Gastroesophageal sphincter (tissue), 4 donors: ENCODE measurements around the gene KRTAP5-1. TPM values are rescaled to one million over a fixed set of nuclear protein-coding genes. Genes with fewer than 3 reads are reported as not detected.

Source experiments
- ATAC-seq: fragments of 150-250 bp; one replicate; pipeline ENCODE4 v1.9.1; 2016; ENCODE audit warnings: mild to moderate bottlenecking, moderate library complexity
- H3K27ac ChIP-seq, 4 donors: fragments of 200-600 bp; sonication (generic) in 3 of 4; 1 replicate in 3 of 4; 2 replicates in 1 of 4; pipeline ENCODE4 v1.5.1; 2016 to 2019
- H3K27me3 ChIP-seq: fragments of 200-600 bp; sonication (generic); one replicate; pipeline ENCODE4 v1.5.1; 2019
- H3K36me3 ChIP-seq, 2 donors: fragments of 200-600 bp; sonication (generic); one replicate each; pipeline ENCODE4 v1.5.1; 2019; ENCODE audit warnings: control low read depth in 1 of 2
- H3K4me1 ChIP-seq, 3 donors: fragments of 200-600 bp; sonication (generic); 1 replicate in 2 of 3; 2 replicates in 1 of 3; pipeline ENCODE4 v1.5.1; 2016 to 2019; ENCODE audit warnings: control low read depth in 2 of 3
- H3K4me3 ChIP-seq, 2 donors: fragments of 200-600 bp; sonication (generic); one replicate each; pipeline ENCODE4 v1.5.1; 2019; ENCODE audit warnings: mild to moderate bottlenecking in 1 of 2, moderate library complexity in 1 of 2
- H3K9me3 ChIP-seq, 3 donors: fragments of 200-600 bp; sonication (generic); one replicate each; pipeline ENCODE4 v1.5.1; 2017 to 2019; ENCODE audit warnings: control low read depth in 2 of 3
- CTCF ChIP-seq, 4 experiments: fragments of 200-600 bp in 2 of 4; fragments of 450-650 bp in 2 of 4; sonication (generic) in 1 of 4; IDR thresholded peaks; one replicate each; pipeline ENCODE4 v1.5.1; 2017 to 2019; ENCODE audit warnings: antibody characterized with exemption in 4 of 4, mild to moderate bottlenecking in 2 of 4, moderate library complexity in 2 of 4
- EP300 ChIP-seq: sonication (generic); formaldehyde crosslinking; IDR thresholded peaks from one replicate; pipeline ENCODE4 v1.6.1; 2017; ENCODE audit warnings: antibody characterized with exemption, mild to moderate bottlenecking
- POLR2A ChIP-seq, 2 donors: fragments of 450-650 bp; IDR thresholded peaks; one replicate each; pipeline ENCODE4 v1.6.1; 2017; ENCODE audit warnings: antibody characterized with exemption in 2 of 2, mild to moderate bottlenecking in 2 of 2, moderate library complexity in 1 of 2
- POLR2AphosphoS5 ChIP-seq: sonication (generic); formaldehyde crosslinking; IDR thresholded peaks from one replicate; pipeline ENCODE4 v1.6.1; 2017; ENCODE audit warnings: antibody characterized with exemption
- WGBS, 2 donors: methylation state at CpG; one replicate each; pipeline ENCODE4 v1.1.5; 2018; ENCODE audit warnings: low coverage in 1 of 2; 5-methylcytosine and 5-hydroxymethylcytosine counted together
- total RNA-seq, 4 donors: library from RNA; depleted of rRNA; stranded (reverse); fragments of >200 nt; gene quantifications; one replicate each; pipeline ENCODE4 v1.1.0, GENCODE V29; 2016

KRTAP5-1 gene
- total RNA-seq, 4 donors from 2014 or later: not detected

GRCh38 chr11:1564535-1565172 is 20.4 kb downstream of the KRTAP5-1 start:
- H3K4me3 ChIP-seq: no peak overlapping the region

DNA sequence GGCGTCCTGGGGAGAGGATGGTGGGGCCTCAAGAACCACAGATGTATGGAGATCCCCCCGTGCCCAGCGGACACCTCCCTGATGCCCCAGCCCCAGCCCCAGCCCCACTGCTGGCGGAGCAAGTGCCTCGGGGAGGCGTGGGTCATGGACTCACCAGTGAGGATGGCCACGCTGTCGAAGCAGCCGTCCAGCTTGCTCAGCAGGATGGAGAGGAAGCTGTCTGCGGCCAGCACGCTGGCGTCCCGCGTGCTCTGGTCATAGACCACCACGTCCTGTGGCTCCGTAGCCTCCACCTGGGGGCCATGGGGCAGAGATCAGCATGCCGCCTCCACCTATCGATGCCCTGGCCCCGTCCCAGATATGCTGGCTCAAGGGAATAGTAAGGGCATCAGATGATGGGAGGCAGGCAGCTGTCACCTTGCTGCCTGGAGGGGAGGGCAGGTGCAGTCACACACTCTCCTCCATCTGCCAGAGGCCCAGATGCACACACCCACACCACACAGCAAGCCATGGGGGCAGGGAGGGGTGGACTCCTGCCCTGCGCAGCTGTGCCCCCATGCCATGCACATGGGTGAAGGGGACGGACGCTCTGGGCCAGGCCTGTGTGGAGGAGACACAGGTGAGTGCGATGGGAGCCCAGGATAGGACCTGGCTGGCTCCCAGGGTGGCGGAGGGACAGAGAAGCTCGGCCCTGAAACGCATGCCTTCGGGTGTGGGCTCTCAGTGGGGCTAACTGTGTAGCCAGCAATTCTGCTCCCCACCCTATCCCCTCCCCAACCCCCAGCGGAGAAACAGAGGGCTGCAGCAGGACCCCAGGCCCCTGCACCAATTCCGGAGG is 21.2 kb downstream of the KRTAP5-1 start:
- Histone ChIP-seq H3K36me3 (peaks cover 0 to 37% of the 10 kb centered on the region in 2 donors), H3K4me3 (no peak overlapping the region), H3K27ac (peak overlapping the region in 3 of 4 donors; percentile 66 to 88 (median 75)), H3K4me1 (peaks cover 0 to 65% (median 24%) of the 10 kb centered on the region in 3 donors), H3K9me3 (no peaks in the 10 kb centered on the region), H3K27me3 (no peaks in the 10 kb centered on the region)
- TF ChIP-seq EP300: no peak
- ATAC-seq: no peak
- no CpG with 5 or more reads among the region's 29 CpGs for WGBS, 2 donors

More at GRCh38 chr11:1564535-1565172, 20.4 kb downstream of the KRTAP5-1 start:
- no peaks in the 10 kb centered on the region for H3K9me3 ChIP-seq
- TF ChIP-seq EP300 (no peak), POLR2A (IDR thresholded peaks at IDR 0.05) (no peak), POLR2AphosphoS5 (no peak), CTCF (IDR thresholded peaks at IDR 0.05) (no peak)
- peak overlapping the region in 3 of 4 donors; percentile 66 to 88 (median 75) for H3K27ac ChIP-seq
- peaks cover 0 to 37% of the 10 kb centered on the region in 2 donors for H3K36me3 ChIP-seq
- peak; percentile 55 for ATAC-seq
- H3K27me3 ChIP-seq: no peaks in the 10 kb centered on the region
- peaks cover 0 to 65% (median 24%) of the 10 kb centered on the region in 3 donors for H3K4me1 ChIP-seq
- 70% methylated on average over 2 of the region's 16 CpGs; no CpG with 5 or more reads in 1 of the 2 donors for WGBS, 2 donors

DNA sequence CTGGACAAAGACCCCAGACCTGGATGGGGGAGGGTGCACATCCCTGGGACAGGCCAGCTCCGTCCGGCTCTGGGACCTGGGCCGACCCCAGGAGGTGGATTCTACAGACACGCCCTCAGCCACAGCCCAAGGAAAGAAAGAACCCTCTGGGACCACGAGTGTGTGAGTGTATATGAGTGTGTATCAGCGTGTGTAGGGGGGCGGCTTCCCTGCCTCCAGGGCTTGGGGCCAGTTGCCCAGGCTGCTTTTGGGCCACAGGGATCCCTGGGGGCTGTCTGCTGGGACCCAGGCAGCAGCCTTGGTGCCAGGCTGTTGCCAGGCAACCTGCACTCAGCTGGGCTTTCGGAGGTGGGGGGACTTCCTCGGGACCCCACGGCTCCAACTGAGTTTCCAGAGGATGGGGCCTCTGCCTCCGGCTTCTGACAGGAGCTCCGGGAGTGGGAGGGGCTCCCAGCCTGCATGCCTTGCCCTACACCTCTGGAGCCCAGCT is 21.9 kb downstream of the KRTAP5-1 start:
- H3K4me1 ChIP-seq: peaks cover 3 to 65% (median 32%) of the 10 kb centered on the region in 3 donors
- TF ChIP-seq EP300: no peak
- no peak for TF ChIP-seq POLR2A (IDR thresholded peaks at IDR 0.05)
- no peak for TF ChIP-seq POLR2AphosphoS5
- no peak for TF ChIP-seq CTCF (IDR thresholded peaks at IDR 0.05)
- WGBS, 2 donors: 43% methylated on average over 2 of the region's 12 CpGs; no CpG with 5 or more reads in 1 of the 2 donors
- peaks cover 0 to 37% of the 10 kb centered on the region in 2 donors for H3K36me3 ChIP-seq
- no peak overlapping the region for H3K4me3 ChIP-seq
- no peak for ATAC-seq
- H3K9me3 ChIP-seq: no peaks in the 10 kb centered on the region
- peak overlapping the region in 1 of 4 donors; percentile 88 for H3K27ac ChIP-seq
- no peaks in the 10 kb centered on the region for H3K27me3 ChIP-seq

- no peak for TF ChIP-seq CTCF (IDR thresholded peaks at IDR 0.05)
- no peak for TF ChIP-seq POLR2A (IDR thresholded peaks at IDR 0.05)
- no peak for TF ChIP-seq POLR2AphosphoS5
- TF ChIP-seq EP300: no peak
- peaks cover 3 to 65% (median 32%) of the 10 kb centered on the region in 3 donors for H3K4me1 ChIP-seq
- H3K27me3 ChIP-seq: no peaks in the 10 kb centered on the region
- peaks cover 0 to 37% of the 10 kb centered on the region in 2 donors for H3K36me3 ChIP-seq
- 72 to 81% methylated on average over 6 to 8 of the region's 14 CpGs for WGBS, 2 donors
- ATAC-seq: no peak
- no peaks in the 10 kb centered on the region for H3K9me3 ChIP-seq
- no peak overlapping the region for H3K4me3 ChIP-seq
- H3K27ac ChIP-seq: peak overlapping the region in 1 of 4 donors; percentile 88
These were observed 22.5 kb downstream of the KRTAP5-1 start for GRCh38 chr11:1562469-1563148.

DNA sequence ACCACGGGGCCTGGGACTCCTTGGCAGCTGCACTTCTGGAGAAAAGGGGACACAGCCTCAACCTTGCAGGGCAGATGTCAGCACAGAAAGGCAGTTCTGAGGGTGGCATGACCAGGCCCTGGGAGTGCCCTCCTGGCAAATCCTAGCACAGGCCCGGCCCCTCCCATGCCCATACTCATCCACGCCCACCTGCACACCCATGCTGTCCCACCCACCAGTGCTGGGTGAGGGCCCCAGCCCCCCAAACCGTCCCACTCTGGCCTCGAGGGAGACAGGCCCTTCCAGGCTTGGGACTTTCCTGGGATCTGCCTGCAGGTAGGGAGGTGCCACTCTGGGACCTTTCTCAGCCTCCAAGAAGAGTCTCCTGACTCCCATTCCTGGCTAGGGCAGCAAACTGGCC is 23.1 kb downstream of the KRTAP5-1 start:
- TF ChIP-seq CTCF (IDR thresholded peaks at IDR 0.05) (no peak), POLR2A (IDR thresholded peaks at IDR 0.05) (no peak), EP300 (no peak), POLR2AphosphoS5 (no peak)
- Histone ChIP-seq H3K9me3 (no peaks in the 10 kb centered on the region), H3K27me3 (no peaks in the 10 kb centered on the region), H3K4me3 (no peak overlapping the region), H3K36me3 (peaks cover 0 to 43% of the 10 kb centered on the region in 2 donors), H3K4me1 (peaks cover 3 to 64% (median 34%) of the 10 kb centered on the region in 3 donors), H3K27ac (peak overlapping the region in 1 of 4 donors; percentile 96)
- WGBS, 2 donors: no CpG with 5 or more reads among the region's 5 CpGs
- no peak for ATAC-seq
